22Rv1 (cell line): ENCODE measurements around the gene ZNF341.

ENCODE experiments used
- CTCF ChIP-seq: fragments of 450-650 bp; IDR thresholded peaks from 2 replicates; pipeline ENCODE4 v1.5.1; 2017; ENCODE audit warnings: mild to moderate bottlenecking
- ZFX ChIP-seq: fragments of 450-650 bp; IDR thresholded peaks from 2 replicates; pipeline ENCODE4 v1.6.1; 2017; ENCODE audit warnings: antibody characterized with exemption, borderline replicate concordance

GRCh38 chr20:33840160-33840559 is 108.4 kb downstream of the ZNF341 start:
- TF ChIP-seq CTCF (no peak), ZFX (no peak)
